Immature natural killer cell (primary cell): ENCODE measurements around the gene SLC13A5. TPM values are rescaled to one million over a fixed set of nuclear protein-coding genes. Genes with fewer than 3 reads are reported as not detected.
A peak's percentile ranks its signal among the peaks of the same experiment; 100 is the strongest.

Experiments
- DNase-seq, 3 donors: peaks; one replicate each; pipeline ENCODE4 v3.0.0; 2022; ENCODE audit warnings: mixed read lengths in 1 of 3
- H3K27ac Mint-ChIP-seq, 6 donors: one replicate each; pipeline ENCODE4 v1.8.0; 2020; ENCODE audit warnings: mixed read lengths in 6 of 6, mild to moderate bottlenecking in 5 of 6, inconsistent platforms in 4 of 6, moderate library complexity in 3 of 6
- H3K27me3 Mint-ChIP-seq, 3 donors: one replicate each; pipeline ENCODE4 v1.8.0; 2020 to 2021; ENCODE audit warnings: low read depth in 3 of 3, mild to moderate bottlenecking in 3 of 3, mixed read lengths in 3 of 3, moderate library complexity in 3 of 3, inconsistent platforms in 1 of 3
- H3K36me3 Mint-ChIP-seq, 3 donors: one replicate each; pipeline ENCODE4 v1.8.0; 2020; ENCODE audit warnings: mixed read lengths in 3 of 3, inconsistent platforms in 2 of 3, mild to moderate bottlenecking in 2 of 3
- H3K4me1 Mint-ChIP-seq, 2 donors: one replicate each; pipeline ENCODE4 v1.8.0; 2020; ENCODE audit warnings: inconsistent platforms in 2 of 2, mild to moderate bottlenecking in 2 of 2, mixed read lengths in 2 of 2, moderate library complexity in 1 of 2
- H3K4me3 Mint-ChIP-seq, 5 donors: one replicate each; pipeline ENCODE4 v1.8.0; 2020; ENCODE audit warnings: mild to moderate bottlenecking in 5 of 5, mixed read lengths in 5 of 5, inconsistent platforms in 3 of 5, moderate library complexity in 3 of 5
- H3K9me3 Mint-ChIP-seq, 6 donors: one replicate each; pipeline ENCODE4 v1.8.0; 2020; ENCODE audit warnings: mild to moderate bottlenecking in 6 of 6, mixed read lengths in 6 of 6, inconsistent platforms in 4 of 6, moderate library complexity in 3 of 6
- polyA plus RNA-seq, 3 donors: library from polyadenylated mRNA; unstranded; fragments of 300-500 nt; fragmentation: Illumina TruSeq; gene quantifications; one replicate each; pipeline ENCODE4 v1.2.3, GENCODE V29; 2021

The SLC13A5 gene
- polyA plus RNA-seq, 3 donors from 2014 or later = not detected

GRCh38 chr17:6686026-6686425 lies 27.1 kb downstream of the SLC13A5 start:
- Mint-ChIP-seq H3K9me3 (no peaks in the 10 kb centered on the region), H3K4me3 (no peak overlapping the region), H3K27ac (no peak overlapping the region), H3K27me3 (peaks cover 3 to 11% (median 10%) of the 10 kb centered on the region in 3 donors), H3K36me3 (peaks cover 0 to 3% (median 0%) of the 10 kb centered on the region in 3 donors), H3K4me1 (no peaks in the 10 kb centered on the region)
- DNase-seq = no peak

- peaks cover 0 to 3% (median 0%) of the 10 kb centered on the region in 3 donors for H3K36me3 Mint-ChIP-seq
- H3K4me1 Mint-ChIP-seq = no peaks in the 10 kb centered on the region
- H3K27ac Mint-ChIP-seq = no peak overlapping the region
- DNase-seq = no peak
- peaks cover 5 to 12% (median 8%) of the 10 kb centered on the region in 3 donors for H3K27me3 Mint-ChIP-seq
- H3K4me3 Mint-ChIP-seq = no peak overlapping the region
- H3K9me3 Mint-ChIP-seq = no peaks in the 10 kb centered on the region
Observed at GRCh38 chr17:6684881-6685767, 28.0 kb downstream of the SLC13A5 start.

GRCh38 chr17:6684460-6684783 lies 28.7 kb downstream of the SLC13A5 start:
- Mint-ChIP-seq H3K36me3 (peaks cover 0 to 3% (median 0%) of the 10 kb centered on the region in 3 donors), H3K27me3 (peaks cover 6 to 12% (median 6%) of the 10 kb centered on the region in 3 donors), H3K4me1 (no peaks in the 10 kb centered on the region), H3K9me3 (no peaks in the 10 kb centered on the region), H3K4me3 (no peak overlapping the region), H3K27ac (no peak overlapping the region)
- DNase-seq = no peak

GRCh38 chr17:6683730-6684459 lies 29.3 kb downstream of the SLC13A5 start:
- H3K9me3 Mint-ChIP-seq = no peaks in the 10 kb centered on the region
- no peak for DNase-seq
- H3K36me3 Mint-ChIP-seq = peaks cover 0 to 3% (median 0%) of the 10 kb centered on the region in 3 donors
- no peak overlapping the region for H3K4me3 Mint-ChIP-seq
- H3K27me3 Mint-ChIP-seq = peaks cover 6 to 12% (median 6%) of the 10 kb centered on the region in 3 donors
- no peak overlapping the region for H3K27ac Mint-ChIP-seq
- H3K4me1 Mint-ChIP-seq = no peaks in the 10 kb centered on the region

- peaks cover 0 to 3% (median 0%) of the 10 kb centered on the region in 3 donors for H3K36me3 Mint-ChIP-seq
- no peak for DNase-seq
- H3K4me3 Mint-ChIP-seq = no peak overlapping the region
- H3K27me3 Mint-ChIP-seq = peaks cover 7 to 12% (median 10%) of the 10 kb centered on the region in 3 donors
- H3K9me3 Mint-ChIP-seq = no peaks in the 10 kb centered on the region
- peaks cover 0 to 3% of the 10 kb centered on the region in 2 donors for H3K4me1 Mint-ChIP-seq
- no peak overlapping the region for H3K27ac Mint-ChIP-seq
Observed at GRCh38 chr17:6683081-6683684, 30.0 kb downstream of the SLC13A5 start.

- peaks cover 10 to 14% (median 12%) of the 10 kb centered on the region in 3 donors for H3K27me3 Mint-ChIP-seq
- no peaks in the 10 kb centered on the region for H3K9me3 Mint-ChIP-seq
- no peak for DNase-seq
- H3K36me3 Mint-ChIP-seq = peaks cover 0 to 3% (median 0%) of the 10 kb centered on the region in 3 donors
- H3K4me1 Mint-ChIP-seq = peaks cover 8 to 11% of the 10 kb centered on the region in 2 donors
- H3K4me3 Mint-ChIP-seq = no peak overlapping the region
- H3K27ac Mint-ChIP-seq = no peak overlapping the region
Observed at GRCh38 chr17:6682339-6682738, 30.8 kb downstream of the SLC13A5 start.

- Mint-ChIP-seq H3K4me3 (no peak overlapping the region), H3K27ac (no peak overlapping the region), H3K36me3 (peaks cover 0 to 3% (median 0%) of the 10 kb centered on the region in 3 donors), H3K4me1 (peaks cover 10 to 14% of the 10 kb centered on the region in 2 donors), H3K9me3 (no peaks in the 10 kb centered on the region), H3K27me3 (peaks cover 9 to 18% (median 10%) of the 10 kb centered on the region in 3 donors)
- no peak for DNase-seq
Observed at GRCh38 chr17:6681671-6682070, 31.5 kb downstream of the SLC13A5 start.

- H3K4me1 Mint-ChIP-seq = peaks cover 10 to 14% of the 10 kb centered on the region in 2 donors
- peaks cover 6 to 20% (median 10%) of the 10 kb centered on the region in 3 donors for H3K27me3 Mint-ChIP-seq
- H3K36me3 Mint-ChIP-seq = peaks cover 0 to 3% (median 0%) of the 10 kb centered on the region in 3 donors
- no peak overlapping the region for H3K4me3 Mint-ChIP-seq
- H3K9me3 Mint-ChIP-seq = no peaks in the 10 kb centered on the region
- DNase-seq = no peak
- no peak overlapping the region for H3K27ac Mint-ChIP-seq
Observed at GRCh38 chr17:6681176-6681575, 32.0 kb downstream of the SLC13A5 start.

- no peak for DNase-seq
- peaks cover 6 to 18% (median 9%) of the 10 kb centered on the region in 3 donors for H3K27me3 Mint-ChIP-seq
- H3K4me1 Mint-ChIP-seq = peaks cover 10 to 14% of the 10 kb centered on the region in 2 donors
- peaks cover 0 to 3% (median 0%) of the 10 kb centered on the region in 3 donors for H3K36me3 Mint-ChIP-seq
- H3K9me3 Mint-ChIP-seq = no peaks in the 10 kb centered on the region
- no peak overlapping the region for H3K27ac Mint-ChIP-seq
- no peak overlapping the region for H3K4me3 Mint-ChIP-seq
Observed at GRCh38 chr17:6679241-6679640, 33.9 kb downstream of the SLC13A5 start.

GRCh38 chr17:6677946-6678345 lies 35.2 kb downstream of the SLC13A5 start:
- Mint-ChIP-seq H3K36me3 (no peaks in the 10 kb centered on the region), H3K4me3 (peak overlapping the region in 2 of 5 donors; percentile 26 to 59), H3K27ac (no peak overlapping the region), H3K27me3 (peaks cover 6 to 18% (median 9%) of the 10 kb centered on the region in 3 donors), H3K4me1 (peaks cover 10 to 14% of the 10 kb centered on the region in 2 donors), H3K9me3 (no peaks in the 10 kb centered on the region)
- DNase-seq = no peak

GRCh38 chr17:6677158-6677831 lies 35.9 kb downstream of the SLC13A5 start:
- Mint-ChIP-seq H3K4me3 (peak overlapping the region in 2 of 5 donors; percentile 26 to 59), H3K4me1 (peaks cover 10 to 14% of the 10 kb centered on the region in 2 donors), H3K36me3 (no peaks in the 10 kb centered on the region), H3K27ac (no peak overlapping the region), H3K27me3 (peaks cover 6 to 18% (median 11%) of the 10 kb centered on the region in 3 donors), H3K9me3 (no peaks in the 10 kb centered on the region)
- peak; percentile 18 to 35 (median 23) for DNase-seq

GRCh38 chr17:6676802-6677157 lies 36.4 kb downstream of the SLC13A5 start:
- no peaks in the 10 kb centered on the region for H3K36me3 Mint-ChIP-seq
- no peak for DNase-seq
- H3K27ac Mint-ChIP-seq = no peak overlapping the region
- H3K9me3 Mint-ChIP-seq = no peaks in the 10 kb centered on the region
- H3K4me3 Mint-ChIP-seq = no peak overlapping the region
- peaks cover 8 to 13% (median 11%) of the 10 kb centered on the region in 3 donors for H3K27me3 Mint-ChIP-seq
- H3K4me1 Mint-ChIP-seq = peaks cover 10 to 14% of the 10 kb centered on the region in 2 donors

GRCh38 chr17:6675201-6675825 lies 37.9 kb downstream of the SLC13A5 start:
- peaks cover 8 to 12% (median 10%) of the 10 kb centered on the region in 3 donors for H3K27me3 Mint-ChIP-seq
- no peaks in the 10 kb centered on the region for H3K9me3 Mint-ChIP-seq
- no peaks in the 10 kb centered on the region for H3K36me3 Mint-ChIP-seq
- DNase-seq = no peak
- no peak overlapping the region for H3K27ac Mint-ChIP-seq
- H3K4me3 Mint-ChIP-seq = no peak overlapping the region
- peaks cover 10 to 14% of the 10 kb centered on the region in 2 donors for H3K4me1 Mint-ChIP-seq
